Measurements from ENCODE around the gene PARP15. TPM values are rescaled to one million over a fixed set of nuclear protein-coding genes. Genes with fewer than 3 reads are reported as not detected.

Gene PARP15
- total RNA-seq, 1 experiment from 2014 or later, result 0.07 TPM

- ChIA-PET POLR2A (no interaction called here), CTCF (interaction anchor here (1.0 kb wide), 1 partner anchor 119 kb away, joined by 5 read pairs; no protein-coding TSS in a partner anchor)
- H3K4me1 Mint-ChIP-seq (ENCODE audit: low read depth, unreplicated experiment), result peaks cover 8% of the 10 kb centered on the region
- H3K27me3 ChIP-seq (replicated peaks; ENCODE audit: control insufficient read depth, insufficient read depth, low read length), result no peaks in the 10 kb centered on the region
- H3K27ac Mint-ChIP-seq (ENCODE audit: unreplicated experiment), result no peak overlapping the region
- no peaks in the 10 kb centered on the region; the same call in 1 of the 2 replicates for H3K36me3 ChIP-seq (ENCODE audit: control insufficient read depth, insufficient read depth, low read length)
- TF ChIP-seq CTCF (IDR thresholded peaks at IDR 0.05; ENCODE audit: insufficient read depth in 1 of 2, low read depth in 1 of 2, low read length in 1 of 2, severe bottlenecking in 1 of 2, unreplicated experiment in 1 of 2), result peak; percentile 41 to 63
- no peaks in the 10 kb centered on the region for H3K9me3 Mint-ChIP-seq (ENCODE audit: unreplicated experiment)
- BruUV-seq (replicated peaks), result no TSS peak
- H3K4me3 Mint-ChIP-seq (ENCODE audit: unreplicated experiment), result no peak overlapping the region
- DNase-seq, result peak; percentile 41 to 59
- intact Hi-C loops (cut with micrococcal nuclease; ENCODE audit: unreplicated experiment), result loop anchor here (1.0 to 10.0 kb wide), 6 partner anchors 103 to 467 kb away; partner anchors contain the start of genes HSPBAP1, SEMA5B and SLC49A4
- H3K27me3 Mint-ChIP-seq (ENCODE audit: insufficient read depth, unreplicated experiment), result no peaks in the 10 kb centered on the region
- no peaks in the 10 kb centered on the region for H3K9me3 ChIP-seq
- no peak overlapping the region for H3K4me3 ChIP-seq (ENCODE audit: low read depth, low read length)
- H3K36me3 Mint-ChIP-seq (ENCODE audit: insufficient read depth, unreplicated experiment), result no peaks in the 10 kb centered on the region
- 0 out of 2 replicates have a peak, but pooled peaks cover 3% of the 10 kb centered on the region for H3K4me1 ChIP-seq
Observed at GRCh38 chr3:122560680-122561079, 16.8 kb upstream of the PARP15 start.

DNA sequence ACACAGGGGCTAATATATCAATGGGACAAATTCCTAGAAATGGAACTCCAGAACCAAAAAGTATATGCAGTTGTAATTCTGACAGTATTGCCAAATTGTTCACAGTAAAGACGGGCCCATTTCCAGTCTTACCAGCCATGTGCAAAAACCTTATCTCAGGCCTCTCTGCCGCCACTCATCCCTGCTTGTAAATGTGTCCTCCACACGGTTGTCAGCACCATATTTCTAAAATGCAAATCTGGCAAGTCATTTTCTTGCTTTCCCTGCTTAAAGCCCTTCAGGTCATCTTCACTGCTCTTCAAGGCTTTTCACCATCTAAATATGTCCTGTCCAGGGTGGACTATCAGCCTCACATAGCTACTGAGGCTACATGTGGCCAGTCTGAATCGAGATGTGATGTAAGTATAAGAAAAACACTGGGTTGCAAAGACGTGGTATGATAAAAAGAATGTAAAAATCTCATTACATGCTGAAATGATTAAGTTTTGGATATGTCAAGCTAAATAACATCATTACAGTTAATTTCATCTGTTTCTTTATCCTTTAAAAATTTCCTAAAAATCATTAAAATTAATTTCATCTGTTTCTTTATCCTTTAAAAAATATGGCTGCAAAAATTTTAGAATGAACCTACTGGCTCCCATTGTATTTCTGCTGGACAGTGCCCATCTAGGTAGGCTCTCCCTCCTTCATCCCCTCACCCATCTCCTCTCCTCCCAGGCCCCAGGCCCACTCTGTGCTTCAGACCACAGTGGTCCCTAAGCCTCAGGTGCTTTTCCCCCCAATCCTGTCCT lies 14.3 kb upstream of the PARP15 start:
- BruUV-seq (replicated peaks), result no TSS peak
- Histone ChIP-seq H3K4me1 (0 out of 2 replicates have a peak, but pooled peaks cover 3% of the 10 kb centered on the region), H3K4me3 (ENCODE audit: low read depth, low read length) (peak overlapping the region; percentile 65), H3K9me3 (no peaks in the 10 kb centered on the region), H3K36me3 (ENCODE audit: control insufficient read depth, insufficient read depth, low read length) (no peaks in the 10 kb centered on the region; the same call in 1 of the 2 replicates), H3K27me3 (replicated peaks; ENCODE audit: control insufficient read depth, insufficient read depth, low read length) (no peaks in the 10 kb centered on the region)
- ChIA-PET POLR2A (no interaction called here), CTCF (no interaction called here)
- no peak for TF ChIP-seq CTCF (IDR thresholded peaks at IDR 0.05; ENCODE audit: insufficient read depth in 1 of 2, low read depth in 1 of 2, low read length in 1 of 2, severe bottlenecking in 1 of 2, unreplicated experiment in 1 of 2)
- intact Hi-C loops (cut with micrococcal nuclease; ENCODE audit: unreplicated experiment), result loop anchor here (5.0 to 10.0 kb wide), 5 partner anchors 106 to 464 kb away; partner anchors contain the start of genes HSPBAP1, SEMA5B and SLC49A4
- H3K36me3 Mint-ChIP-seq (ENCODE audit: insufficient read depth, unreplicated experiment), result no peaks in the 10 kb centered on the region
- no peak for DNase-seq
- H3K27me3 Mint-ChIP-seq (ENCODE audit: insufficient read depth, unreplicated experiment), result no peaks in the 10 kb centered on the region
- H3K4me1 Mint-ChIP-seq (ENCODE audit: low read depth, unreplicated experiment), result peaks cover 8% of the 10 kb centered on the region
- peak overlapping the region; percentile 86 for H3K27ac Mint-ChIP-seq (ENCODE audit: unreplicated experiment)
- peak overlapping the region; percentile 83 for H3K4me3 Mint-ChIP-seq (ENCODE audit: unreplicated experiment)
- H3K9me3 Mint-ChIP-seq (ENCODE audit: unreplicated experiment), result no peaks in the 10 kb centered on the region

DNA sequence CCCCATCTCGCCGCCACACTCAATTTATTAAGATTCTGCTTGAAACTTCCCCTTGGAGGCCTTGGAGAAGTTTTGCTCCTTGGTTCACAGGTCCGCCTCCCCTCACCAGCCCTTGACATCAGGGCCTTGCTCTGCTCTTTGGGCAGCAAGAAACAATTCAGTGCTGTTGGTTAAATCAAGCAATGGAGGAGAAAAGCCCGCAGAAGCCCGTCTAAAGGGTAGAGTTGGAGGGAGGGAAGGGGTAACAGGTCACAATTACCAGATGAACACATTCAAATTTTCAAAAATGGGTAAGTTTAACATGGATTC lies 13.8 kb upstream of the PARP15 start:
- no peaks in the 10 kb centered on the region for H3K36me3 Mint-ChIP-seq (ENCODE audit: insufficient read depth, unreplicated experiment)
- H3K27me3 ChIP-seq (replicated peaks; ENCODE audit: control insufficient read depth, insufficient read depth, low read length), result no peaks in the 10 kb centered on the region
- no peaks in the 10 kb centered on the region for H3K27me3 Mint-ChIP-seq (ENCODE audit: insufficient read depth, unreplicated experiment)
- intact Hi-C loops (cut with micrococcal nuclease; ENCODE audit: unreplicated experiment), result loop anchor here (1.0 to 10.0 kb wide), 6 partner anchors 106 to 464 kb away; partner anchors contain the start of genes HSPBAP1, SEMA5B and SLC49A4
- H3K9me3 ChIP-seq, result no peaks in the 10 kb centered on the region
- H3K4me3 Mint-ChIP-seq (ENCODE audit: unreplicated experiment), result peak overlapping the region; percentile 83
- no peaks in the 10 kb centered on the region for H3K9me3 Mint-ChIP-seq (ENCODE audit: unreplicated experiment)
- CTCF ChIA-PET, result interaction anchor here (1.1 kb wide), 1 partner anchor 116 kb away, joined by 10 read pairs; no protein-coding TSS in a partner anchor
- no peak for TF ChIP-seq CTCF (IDR thresholded peaks at IDR 0.05; ENCODE audit: insufficient read depth in 1 of 2, low read depth in 1 of 2, low read length in 1 of 2, severe bottlenecking in 1 of 2, unreplicated experiment in 1 of 2)
- H3K27ac Mint-ChIP-seq (ENCODE audit: unreplicated experiment), result peak overlapping the region; percentile 86
- peak overlapping the region; percentile 65 for H3K4me3 ChIP-seq (ENCODE audit: low read depth, low read length)
- peaks cover 8% of the 10 kb centered on the region for H3K4me1 Mint-ChIP-seq (ENCODE audit: low read depth, unreplicated experiment)
- no peaks in the 10 kb centered on the region for H3K36me3 ChIP-seq (ENCODE audit: control insufficient read depth, insufficient read depth, low read length)
- no TSS peak for BruUV-seq (replicated peaks)
- peak in 1 of 2 experiments; percentile 11 for DNase-seq
- POLR2A ChIA-PET, result interaction anchor here (0.5 to 1.0 kb wide), 2 partner anchors 179 to 210 kb away, joined by 3 read pairs; partner anchors contain the start of gene FAM162A
- H3K4me1 ChIP-seq, result 0 out of 2 replicates have a peak, but pooled peaks cover 3% of the 10 kb centered on the region
